ACC112 (cell line): ENCODE measurements around the gene RAP1GAP.

Experiments used
- H2AFZ ChIP-seq: fragments of 200-600 bp; sonication (generic); one replicate; pipeline ENCODE4 v1.6.0; 2017; ENCODE audit warnings: antibody characterized with exemption, low read length; ENCODE audit not compliant: unreplicated experiment
- H3K27ac ChIP-seq: fragments of 200-600 bp; sonication (generic); 2 replicates; pipeline ENCODE4 v1.5.1; 2014; ENCODE audit warnings: low read depth, mild to moderate bottlenecking, antibody characterized with exemption, low read length, moderate library complexity
- H3K27me3 ChIP-seq: fragments of 200-600 bp; sonication (generic); 2 replicates; pipeline ENCODE4 v1.6.1; 2014; ENCODE audit warnings: mild to moderate bottlenecking, antibody characterized with exemption, low read length, moderate library complexity, mixed read lengths; ENCODE audit not compliant: insufficient read depth
- H3K36me3 ChIP-seq: fragments of 200-600 bp; sonication (generic); 2 replicates; pipeline ENCODE4 v1.6.1; 2016; ENCODE audit warnings: mild to moderate bottlenecking, antibody characterized with exemption, low read length, moderate library complexity, mixed read lengths; ENCODE audit not compliant: insufficient read depth
- H3K4me1 ChIP-seq: fragments of 200-600 bp; sonication (generic); one replicate; pipeline ENCODE4 v1.6.1; 2016; ENCODE audit warnings: low read length, mixed read lengths; ENCODE audit not compliant: insufficient read depth, unreplicated experiment, control insufficient read depth
- H3K4me3 ChIP-seq: fragments of 200-600 bp; sonication (generic); 2 replicates; pipeline ENCODE4 v1.5.1; 2014; ENCODE audit warnings: mild to moderate bottlenecking, low read depth, low read length
- H3K79me2 ChIP-seq: fragments of 200-600 bp; sonication (generic); one replicate; pipeline ENCODE4 v1.6.0; 2016; ENCODE audit warnings: low read length; ENCODE audit not compliant: control insufficient read depth, unreplicated experiment, insufficient read depth

RAP1GAP gene

DNA sequence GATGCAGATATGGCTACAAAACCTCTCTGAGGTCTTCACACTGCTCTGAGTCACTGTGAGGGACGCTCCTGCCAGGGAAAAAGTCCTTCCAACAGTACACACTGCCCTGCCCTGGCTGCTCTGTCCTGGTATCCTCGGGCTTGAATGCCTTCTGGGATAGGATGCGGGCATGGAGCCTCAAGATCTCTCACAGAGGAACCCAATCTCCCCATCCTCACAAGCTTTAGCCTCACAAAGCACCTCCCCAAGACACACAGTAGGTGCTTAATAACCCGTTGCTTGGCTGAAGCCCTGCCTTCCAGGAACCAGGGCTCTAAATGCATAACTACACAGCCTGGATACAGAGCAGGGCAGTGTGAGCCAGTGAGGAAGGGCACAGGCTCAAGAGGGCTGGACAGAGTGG, 9.2 kb downstream of the RAP1GAP start:
- H3K36me3 ChIP-seq: no peaks in the 10 kb centered on the region
- H3K4me1 ChIP-seq: no peaks in the 10 kb centered on the region
- H3K4me3 ChIP-seq: no peak overlapping the region
- no peak overlapping the region for H3K27ac ChIP-seq
- no peak overlapping the region for H2AFZ ChIP-seq
- no peaks in the 10 kb centered on the region for H3K79me2 ChIP-seq
- H3K27me3 ChIP-seq: peaks cover 21% of the 10 kb centered on the region

DNA sequence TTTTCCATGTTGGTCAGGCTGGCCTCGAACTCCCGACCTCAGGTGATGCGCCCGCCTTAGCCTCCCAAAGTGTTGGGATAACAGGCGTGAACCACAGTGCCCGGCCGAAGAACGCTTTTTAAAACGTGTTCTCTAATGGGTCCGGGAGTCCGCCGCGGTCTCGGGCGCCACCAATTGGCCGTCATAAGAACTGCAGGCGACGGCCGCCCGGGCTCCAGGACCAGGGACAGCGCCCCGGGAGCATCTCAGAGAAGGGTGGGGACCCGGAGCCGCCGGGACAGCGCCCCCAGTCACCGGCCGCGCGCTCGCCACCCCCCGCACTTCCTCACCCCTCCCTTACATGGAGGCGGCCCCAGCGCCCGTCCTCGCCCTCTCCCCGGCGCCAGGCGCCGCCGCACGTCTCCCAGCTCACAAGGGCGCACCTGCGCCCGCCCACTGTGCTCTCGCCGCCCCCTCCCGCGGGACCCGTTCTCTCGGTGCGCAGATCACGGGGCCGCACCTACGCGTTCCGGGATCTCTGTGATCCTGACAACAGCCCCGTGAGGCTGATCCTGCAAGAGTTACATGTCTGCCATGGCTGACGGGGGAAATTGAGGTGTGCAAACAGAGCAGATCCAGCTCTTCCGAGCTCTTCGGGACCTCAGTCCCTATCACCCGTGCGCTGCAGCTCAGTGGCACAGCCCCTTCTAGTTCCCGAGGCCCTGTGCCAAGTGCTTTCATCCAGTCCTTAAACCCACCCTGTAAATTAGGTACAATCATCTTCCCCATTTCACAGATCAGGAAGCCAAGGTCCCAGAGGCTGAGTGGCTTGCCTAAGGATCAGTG, 9.8 kb downstream of the RAP1GAP start:
- no peak overlapping the region for H3K4me3 ChIP-seq

DNA sequence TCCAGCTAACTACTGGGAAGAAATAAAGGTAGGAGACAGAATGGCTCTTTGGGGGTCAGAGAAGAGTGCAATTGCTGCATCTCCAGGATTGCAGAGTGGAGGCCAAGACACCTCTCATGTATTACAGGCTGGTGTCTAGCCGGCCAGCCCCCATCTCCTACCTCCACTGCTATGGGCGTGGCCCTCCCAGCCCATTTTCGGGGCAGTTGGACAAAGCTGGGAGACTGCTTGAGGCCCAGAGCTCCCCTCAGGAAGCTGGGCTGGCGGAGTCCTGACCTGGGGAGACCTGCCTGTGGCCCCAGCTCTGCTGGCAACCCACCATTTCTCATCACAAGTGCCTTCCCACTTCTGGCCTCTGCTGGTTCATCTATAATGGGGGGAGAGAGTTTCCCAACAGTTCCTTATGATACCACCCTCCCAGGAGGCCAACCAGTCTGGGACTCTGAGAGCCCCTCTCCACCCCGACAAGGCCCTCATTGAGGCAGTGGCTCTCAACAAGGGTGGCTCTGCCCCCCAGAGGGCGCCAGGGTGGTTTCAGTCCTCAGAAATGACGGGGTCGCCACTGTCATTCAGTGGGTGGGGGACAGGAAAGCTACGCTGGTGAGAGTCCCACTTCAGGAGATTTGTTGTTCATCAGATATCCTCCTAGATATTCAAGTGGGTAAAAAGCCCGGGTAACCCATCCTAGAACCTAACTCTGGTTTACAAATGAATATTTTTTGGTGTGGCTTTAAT, 11.5 kb downstream of the RAP1GAP start:
- Histone ChIP-seq H3K36me3 (no peaks in the 10 kb centered on the region), H3K4me1 (no peaks in the 10 kb centered on the region), H3K79me2 (no peaks in the 10 kb centered on the region), H3K27ac (no peak overlapping the region), H2AFZ (no peak overlapping the region), H3K4me3 (no peak overlapping the region), H3K27me3 (peaks cover 25% of the 10 kb centered on the region)

More for the DNA sequence above, 9.8 kb downstream of the RAP1GAP start:
- H3K27me3 ChIP-seq: peaks cover 21% of the 10 kb centered on the region
- no peak overlapping the region for H3K27ac ChIP-seq
- H3K36me3 ChIP-seq: no peaks in the 10 kb centered on the region
- H3K4me1 ChIP-seq: no peaks in the 10 kb centered on the region
- H3K79me2 ChIP-seq: no peaks in the 10 kb centered on the region
- no peak overlapping the region for H2AFZ ChIP-seq

DNA sequence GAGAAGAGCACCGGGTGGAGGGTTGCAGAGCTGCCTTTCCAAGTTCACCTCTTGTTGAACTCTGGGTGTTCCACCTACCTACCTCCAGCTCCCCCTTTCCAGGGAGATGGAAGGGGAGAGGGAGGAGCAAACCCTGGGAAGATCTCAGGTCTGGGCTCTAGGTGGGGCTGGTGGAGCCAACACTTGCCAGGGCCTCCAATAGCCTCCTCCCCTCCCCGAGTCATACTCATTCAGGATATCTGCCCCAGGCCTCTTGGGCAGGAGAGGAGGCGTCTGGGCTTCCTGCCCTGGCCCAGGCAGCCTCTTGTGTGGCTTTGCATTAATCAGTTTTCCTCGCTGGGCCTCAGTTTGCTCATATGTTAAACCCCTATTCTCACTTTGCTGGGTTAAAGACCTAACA, 13.4 kb downstream of the RAP1GAP start:
- Histone ChIP-seq H3K4me1 (peaks cover 6% of the 10 kb centered on the region), H2AFZ (no peak overlapping the region), H3K27ac (no peak overlapping the region), H3K27me3 (peaks cover 32% of the 10 kb centered on the region), H3K36me3 (no peaks in the 10 kb centered on the region), H3K4me3 (no peak overlapping the region), H3K79me2 (no peaks in the 10 kb centered on the region)

DNA sequence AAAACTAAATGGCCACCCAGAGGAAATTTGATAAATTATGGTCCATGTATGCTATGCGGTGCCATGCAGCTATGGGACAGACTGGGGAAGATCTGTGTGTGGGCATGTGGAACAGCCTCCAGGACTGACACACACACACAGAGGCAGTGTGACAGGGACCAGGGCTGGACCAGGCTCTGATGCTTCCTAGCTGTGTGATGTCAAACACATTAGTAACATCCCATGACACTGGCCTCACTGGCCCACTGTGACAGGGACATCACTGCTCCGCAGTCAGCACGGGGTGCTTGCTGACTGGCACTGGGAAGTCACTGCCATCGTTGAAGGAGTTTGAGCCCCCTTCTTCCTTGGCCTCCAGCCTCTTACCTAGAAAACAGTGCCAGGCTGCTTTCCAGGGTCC, 13.9 kb downstream of the RAP1GAP start:
- no peaks in the 10 kb centered on the region for H3K36me3 ChIP-seq
- H3K4me1 ChIP-seq: peaks cover 6% of the 10 kb centered on the region
- no peak overlapping the region for H2AFZ ChIP-seq
- H3K27ac ChIP-seq: no peak overlapping the region
- peaks cover 31% of the 10 kb centered on the region for H3K27me3 ChIP-seq
- H3K4me3 ChIP-seq: no peak overlapping the region
- H3K79me2 ChIP-seq: no peaks in the 10 kb centered on the region

DNA sequence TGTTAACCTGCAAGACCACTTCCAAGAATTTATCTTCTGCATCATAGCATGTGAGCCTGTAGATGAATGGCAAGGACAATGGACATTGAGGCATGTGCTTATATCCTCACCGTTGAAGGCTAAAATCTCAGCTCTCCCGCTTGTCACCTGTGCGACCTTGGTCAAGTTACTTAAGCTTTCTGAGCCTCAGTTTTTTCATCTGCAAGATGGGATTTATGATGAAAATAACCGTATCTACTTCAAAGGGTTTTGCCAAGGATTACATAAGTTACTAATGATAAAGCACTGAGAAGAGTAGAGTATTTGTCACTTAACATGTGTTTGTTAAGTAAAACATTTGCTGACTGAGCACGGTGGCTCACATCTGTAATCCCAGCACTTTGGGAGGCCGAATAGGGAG, 14.9 kb downstream of the RAP1GAP start:
- Histone ChIP-seq H3K27me3 (peaks cover 32% of the 10 kb centered on the region), H3K4me1 (peaks cover 6% of the 10 kb centered on the region), H3K79me2 (no peaks in the 10 kb centered on the region), H2AFZ (no peak overlapping the region), H3K4me3 (no peak overlapping the region), H3K36me3 (no peaks in the 10 kb centered on the region), H3K27ac (no peak overlapping the region)

DNA sequence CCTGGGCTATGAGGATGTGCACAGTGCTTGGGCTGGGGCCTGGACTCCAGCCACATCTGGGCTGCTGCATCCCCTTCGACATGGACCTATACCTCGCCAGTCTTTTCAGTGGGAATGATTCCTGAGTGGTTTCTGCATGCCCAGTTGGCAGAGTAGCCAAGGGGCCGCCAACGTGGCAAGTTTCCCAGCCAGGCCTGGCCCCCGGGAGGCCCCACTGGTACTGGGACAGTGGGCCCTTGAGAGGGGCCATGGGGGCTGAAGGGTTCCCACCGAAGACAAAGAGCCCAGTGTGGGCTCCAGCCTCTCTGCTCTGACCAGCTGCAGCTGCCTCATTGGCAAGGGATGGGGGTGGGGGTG, 15.4 kb downstream of the RAP1GAP start:
- no peaks in the 10 kb centered on the region for H3K36me3 ChIP-seq
- peaks cover 6% of the 10 kb centered on the region for H3K4me1 ChIP-seq
- no peak overlapping the region for H2AFZ ChIP-seq
- H3K79me2 ChIP-seq: no peaks in the 10 kb centered on the region
- H3K27me3 ChIP-seq: peaks cover 37% of the 10 kb centered on the region
- no peak overlapping the region for H3K4me3 ChIP-seq
- no peak overlapping the region for H3K27ac ChIP-seq

DNA sequence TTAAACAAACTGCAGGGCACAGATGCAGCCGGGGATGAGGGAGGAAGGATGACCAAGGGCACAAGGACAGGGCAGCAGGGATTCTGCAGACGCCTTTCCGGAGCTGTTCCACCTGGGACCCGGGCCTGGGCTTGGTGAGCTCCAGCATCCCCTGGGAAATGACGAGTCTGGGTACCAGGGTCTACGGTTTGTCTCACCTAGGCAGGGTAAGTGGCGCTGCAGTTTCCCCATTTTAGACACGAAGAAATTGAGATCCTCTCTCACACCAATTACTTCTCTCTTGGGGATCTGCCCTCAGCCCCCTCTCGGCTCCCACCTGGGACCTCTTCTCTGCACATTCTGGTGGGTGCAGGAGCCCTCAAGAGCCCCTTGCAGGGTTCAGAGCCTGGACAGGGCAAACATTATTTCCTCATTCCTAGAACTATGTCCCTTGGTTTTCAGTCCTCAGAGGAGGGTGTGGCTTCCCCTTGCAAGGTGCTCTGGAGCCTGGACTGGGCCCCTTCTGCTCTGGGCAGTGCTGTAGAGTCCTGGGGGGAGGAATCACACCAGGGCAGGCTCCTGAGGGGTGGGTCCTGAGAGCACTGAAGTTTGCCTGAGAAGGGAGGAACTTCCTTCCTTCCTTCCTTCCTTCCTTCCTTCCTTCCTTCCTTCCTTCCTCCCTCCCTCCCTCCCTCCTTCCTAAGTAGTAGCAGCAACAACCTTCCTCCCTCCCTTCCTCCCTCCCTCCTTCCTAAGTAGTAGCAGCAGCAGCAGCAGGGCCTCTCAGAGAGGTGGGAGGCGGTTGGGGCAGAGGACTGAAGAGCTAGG, 16.0 kb downstream of the RAP1GAP start:
- Histone ChIP-seq H3K4me1 (peaks cover 6% of the 10 kb centered on the region), H3K36me3 (no peaks in the 10 kb centered on the region), H3K4me3 (no peak overlapping the region), H3K27me3 (peaks cover 40% of the 10 kb centered on the region), H3K27ac (no peak overlapping the region), H3K79me2 (no peaks in the 10 kb centered on the region), H2AFZ (no peak overlapping the region)

DNA sequence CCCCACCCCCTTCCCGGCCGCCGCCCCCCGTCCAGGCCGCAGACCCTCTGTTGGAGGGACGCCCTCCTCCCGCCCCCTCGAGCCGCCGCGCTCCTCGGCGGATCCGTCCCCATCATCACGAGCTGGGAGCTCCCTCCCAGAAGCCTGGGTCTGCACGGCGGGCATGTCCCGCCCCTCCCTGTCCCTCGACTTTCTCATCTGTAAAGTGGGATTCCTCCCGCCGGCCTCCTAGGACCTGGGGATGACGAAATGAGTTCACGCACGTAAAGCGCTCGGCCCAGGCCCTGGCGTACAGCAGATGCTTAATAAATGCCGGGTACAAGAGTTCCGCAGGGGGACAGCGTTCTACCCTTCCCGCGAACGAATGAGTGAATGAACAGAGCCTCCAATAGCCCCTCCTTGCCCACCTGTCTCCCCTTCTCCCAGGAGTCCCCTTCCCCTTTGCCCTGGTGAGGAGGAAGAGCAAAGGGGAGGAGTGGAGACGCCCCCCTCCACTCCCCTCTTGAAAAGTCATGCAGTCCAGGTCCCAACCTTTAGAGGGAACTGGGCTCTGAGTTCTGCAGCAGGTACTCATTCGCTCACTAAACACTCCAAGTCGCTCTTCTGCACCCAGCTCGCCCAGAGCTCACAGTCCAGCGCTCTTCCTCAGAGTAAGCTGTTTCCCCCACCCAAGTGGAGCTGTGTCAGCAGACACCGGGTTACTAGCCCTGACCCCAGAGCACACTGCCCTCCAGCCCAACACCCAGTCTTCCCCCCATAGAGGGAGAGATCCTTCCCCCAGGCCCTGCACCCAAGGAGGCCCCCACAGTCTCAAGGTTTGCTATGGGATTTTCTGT, 16.8 kb downstream of the RAP1GAP start:
- Histone ChIP-seq H3K36me3 (no peaks in the 10 kb centered on the region), H3K4me3 (no peak overlapping the region)

More for the DNA sequence above, 16.8 kb downstream of the RAP1GAP start:
- Histone ChIP-seq H3K4me1 (peaks cover 6% of the 10 kb centered on the region), H3K27ac (no peak overlapping the region), H3K79me2 (no peaks in the 10 kb centered on the region), H3K27me3 (peaks cover 40% of the 10 kb centered on the region), H2AFZ (no peak overlapping the region)
